GM12891 (cell line): Measurements from ENCODE around the gene PKP2.

Source experiments
- PAX5 ChIP-seq: IDR thresholded peaks from 2 replicates; pipeline ENCODE4 v1.6.1; 2011; ENCODE audit warnings: low read length, moderate library complexity, mild to moderate bottlenecking; ENCODE audit not compliant: insufficient read depth, severe bottlenecking
- POLR2A ChIP-seq: IDR thresholded peaks from 2 replicates; pipeline ENCODE4 v1.6.1; 2011; ENCODE audit warnings: low read depth, low read length, control low read depth
- POLR2AphosphoS5 ChIP-seq: IDR thresholded peaks from 2 replicates; pipeline ENCODE4 v1.6.1; 2011; ENCODE audit warnings: low read depth, low read length, control low read depth
- SPI1 ChIP-seq: IDR thresholded peaks from 2 replicates; pipeline ENCODE4 v1.6.1; 2011; ENCODE audit warnings: low read depth, low read length, control low read depth
- TAF1 ChIP-seq: IDR thresholded peaks from 2 replicates; pipeline ENCODE4 v1.6.1; 2011; ENCODE audit warnings: low read depth, low read length, control low read depth

DNA sequence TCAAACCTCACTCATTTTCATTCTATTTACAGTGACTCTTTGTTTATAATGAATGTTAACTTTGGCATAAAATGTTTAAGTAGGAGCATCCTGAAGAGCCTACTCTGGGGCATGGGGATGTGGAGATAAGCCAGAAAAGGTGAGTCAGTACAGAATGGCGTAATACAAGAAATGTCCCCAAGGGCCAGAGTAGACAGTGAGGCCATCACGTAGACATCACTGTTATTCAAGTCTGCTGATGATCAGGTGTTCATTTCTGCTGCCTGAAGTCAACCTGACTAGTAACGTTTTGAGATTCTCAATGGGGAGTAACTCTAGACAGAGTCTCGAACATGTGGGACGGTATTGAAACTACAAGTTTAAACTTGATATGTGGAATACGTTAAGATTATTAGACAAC is 47.6 kb upstream of the PKP2 start:
- TF ChIP-seq POLR2A (no peak), POLR2AphosphoS5 (no peak), TAF1 (no peak), PAX5 (no peak), SPI1 (no peak)
